Kidney capillary endothelial cell (primary cell): ENCODE results near the gene RFXANK.
A peak's percentile ranks its signal among the peaks of the same experiment; 100 is the strongest.
"Not testable (repeated sequence)": the region's sequence is repeated elsewhere in the genome, so short reads cannot be mapped to it uniquely, and the experiment has no call there.

ENCODE experiments used
- DNase-seq: peaks from one replicate; pipeline ENCODE4 v3.0.0-alpha.2; 2018; ENCODE audit warnings: low spot score

RFXANK gene, protein sequence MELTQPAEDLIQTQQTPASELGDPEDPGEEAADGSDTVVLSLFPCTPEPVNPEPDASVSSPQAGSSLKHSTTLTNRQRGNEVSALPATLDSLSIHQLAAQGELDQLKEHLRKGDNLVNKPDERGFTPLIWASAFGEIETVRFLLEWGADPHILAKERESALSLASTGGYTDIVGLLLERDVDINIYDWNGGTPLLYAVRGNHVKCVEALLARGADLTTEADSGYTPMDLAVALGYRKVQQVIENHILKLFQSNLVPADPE

DNA sequence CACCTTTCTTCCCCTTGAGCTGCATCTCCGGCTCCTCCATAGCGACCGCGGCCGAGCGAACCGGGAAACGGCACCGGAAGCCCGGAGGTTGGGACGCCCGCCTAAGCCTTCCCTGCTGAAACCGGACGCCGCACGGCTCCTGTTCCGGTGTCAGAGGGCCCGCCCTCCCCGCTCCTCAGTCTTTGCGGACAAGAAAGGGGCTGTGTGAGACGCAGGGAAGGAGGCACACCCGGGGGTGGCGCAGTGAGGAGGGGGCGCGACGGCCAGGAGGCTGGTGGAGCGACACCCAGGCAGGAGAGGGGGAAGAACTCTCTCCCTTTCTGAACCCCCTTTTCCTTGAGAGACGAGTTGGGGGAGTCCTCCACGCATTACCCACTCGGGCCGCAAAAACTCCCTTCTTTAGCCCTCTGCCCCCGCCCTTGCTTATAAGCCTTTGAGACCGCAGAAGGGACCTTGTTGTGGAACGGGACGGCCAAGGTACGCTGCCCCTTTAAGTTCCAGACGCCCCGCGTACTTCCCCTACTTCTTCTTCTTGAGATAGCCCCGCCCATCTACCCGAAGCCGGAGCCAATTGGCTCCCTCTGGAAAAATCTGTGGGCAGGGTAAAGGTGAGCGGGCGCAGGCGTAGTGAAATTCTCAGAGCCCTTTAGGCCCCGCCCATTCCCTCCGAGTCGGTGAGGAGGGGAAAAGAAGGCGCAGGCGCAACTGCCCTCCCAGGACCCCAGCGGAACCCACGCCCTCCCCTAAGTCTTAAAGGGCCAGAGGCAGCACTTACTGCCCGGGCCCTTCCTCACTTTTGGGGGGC is at the start of gene RFXANK, which contains the start of gene BORCS8:
RFXANK (plus strand) TSS at position 181 of the 805 bp plus-strand sequence. CDS start 1,689 bp downstream, outside the sequence.
BORCS8 (minus strand) TSS at position 75 of the 805 bp plus-strand sequence; CDS start at position 40, 35 bp downstream.
- peak; percentile 100 for DNase-seq

DNA sequence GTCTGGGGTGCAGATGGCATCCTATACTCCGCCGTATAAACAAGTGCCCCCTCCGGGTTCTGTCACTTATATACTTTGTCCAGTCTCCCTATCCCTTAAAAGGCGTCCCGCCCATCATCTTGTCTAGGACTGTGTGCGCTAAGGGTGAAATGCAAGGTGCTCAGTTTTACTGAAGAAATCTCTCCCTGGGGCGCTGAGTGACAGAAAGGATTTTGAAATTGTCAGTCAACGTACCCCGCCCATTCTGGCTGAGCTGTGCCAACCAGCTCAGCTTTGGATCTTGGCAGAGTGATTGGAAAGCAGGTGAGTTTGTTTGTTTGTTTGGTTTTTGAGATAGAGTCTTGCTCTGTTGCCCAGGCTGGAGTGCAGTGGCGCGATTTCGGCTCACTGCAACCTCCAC is 49.7 kb upstream of the RFXANK start:
- DNase-seq = no peak

DNA sequence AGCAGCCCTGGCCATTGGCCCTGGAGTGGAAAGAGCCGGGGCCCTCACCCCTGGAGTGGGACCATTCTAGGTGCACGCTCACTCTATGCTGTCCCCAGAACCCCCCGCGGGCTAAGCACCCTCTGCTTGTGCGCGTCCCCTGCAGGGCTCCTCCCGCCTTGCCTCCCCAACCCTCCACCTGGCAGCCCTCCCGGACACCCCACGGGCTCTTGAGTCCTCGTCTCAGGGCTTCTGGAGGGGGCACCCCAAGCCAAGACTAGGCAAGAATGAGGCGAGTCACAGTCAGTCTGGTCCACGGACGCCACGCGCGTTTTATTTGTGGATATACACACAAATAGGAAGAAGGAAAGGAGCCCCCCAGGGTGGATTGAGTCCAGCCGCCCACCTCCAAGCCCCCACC is 46.8 kb upstream of the RFXANK start:
- no peak for DNase-seq

DNA sequence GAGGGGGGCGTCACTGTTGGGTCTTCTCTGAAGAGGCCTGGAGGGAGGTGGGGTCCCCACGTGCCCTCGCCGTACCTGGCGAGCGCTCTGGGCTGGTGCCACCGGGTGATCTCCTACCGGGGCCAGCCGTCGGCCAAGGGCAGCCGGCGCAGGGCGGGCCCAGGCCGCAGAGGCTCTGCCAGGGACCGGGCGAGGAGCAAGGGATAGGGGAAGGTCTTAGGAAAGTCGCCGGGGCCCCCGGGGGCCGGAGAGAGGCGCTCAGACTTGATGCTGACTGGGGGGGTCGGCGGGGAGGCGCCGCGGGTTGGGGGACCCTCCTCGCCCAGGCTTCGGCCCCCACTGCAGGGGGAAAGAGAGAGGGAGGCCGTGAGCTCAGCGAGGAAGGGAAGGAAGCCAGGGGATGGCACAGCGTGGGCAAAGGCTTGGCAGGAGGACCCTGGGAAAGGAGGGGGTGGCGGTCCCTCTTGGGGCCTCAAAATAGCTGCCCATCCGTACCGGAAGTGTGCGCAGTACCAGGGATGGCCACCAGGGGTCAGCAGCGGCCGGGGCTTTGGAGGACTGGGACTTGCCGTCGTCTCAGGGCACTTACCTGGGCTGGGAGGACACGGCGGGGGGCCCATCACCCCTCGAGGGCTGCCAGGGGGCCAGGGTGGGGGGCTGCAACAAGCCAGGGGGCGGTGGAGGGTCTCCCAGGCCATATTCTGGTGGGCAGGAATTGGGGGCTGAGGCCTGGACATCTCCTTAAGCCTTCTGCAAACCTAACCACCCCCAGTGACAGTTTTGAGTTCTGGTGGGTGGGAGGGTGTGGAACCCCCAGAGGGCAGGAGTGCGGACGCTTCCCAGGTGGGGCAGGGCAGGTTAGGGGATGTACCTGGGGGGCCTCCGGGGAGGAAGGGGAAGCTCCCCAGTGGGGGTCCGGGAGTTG is 46.1 kb upstream of the RFXANK start:
- peak; percentile 38 for DNase-seq

DNA sequence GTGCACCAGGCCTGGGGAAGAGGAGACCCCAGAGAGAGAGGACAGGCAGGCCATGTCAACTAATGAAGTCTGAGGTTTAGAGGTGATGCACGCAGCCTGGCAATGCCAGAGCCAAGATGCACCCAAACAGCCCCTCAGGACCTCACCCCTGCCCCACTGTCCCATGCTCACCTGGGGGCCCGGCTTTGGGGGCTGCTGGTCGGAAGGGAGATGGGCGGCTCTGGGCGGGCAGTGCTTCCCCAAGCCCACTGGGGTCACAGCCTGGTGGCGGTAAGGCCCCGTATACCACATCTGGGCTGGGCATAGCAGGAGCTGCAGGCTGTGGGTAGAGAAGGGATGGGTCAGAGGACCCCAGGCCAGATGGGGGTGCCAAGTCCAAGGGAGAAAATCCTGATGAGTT is 45.2 kb upstream of the RFXANK start:
- no peak for DNase-seq

DNA sequence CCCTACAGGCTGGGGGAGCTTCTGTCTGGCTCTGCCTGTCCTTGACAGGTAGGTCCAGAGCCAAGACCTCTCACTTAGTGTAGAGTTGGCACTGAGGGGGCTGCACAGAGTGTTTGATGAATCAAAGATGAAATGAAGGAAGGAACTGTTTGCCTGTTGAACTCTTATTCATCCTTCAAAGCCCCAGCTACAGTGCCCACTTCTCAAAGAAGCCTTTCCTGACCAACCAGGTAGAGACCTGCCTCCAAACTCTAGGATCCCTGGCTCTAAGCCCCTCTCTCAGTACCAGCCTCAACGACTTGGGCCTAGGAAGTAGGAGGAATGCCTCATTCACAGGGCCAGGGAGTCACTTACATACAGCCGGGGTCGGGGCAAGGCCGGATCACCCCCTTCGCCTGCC is 44.7 kb upstream of the RFXANK start:
- no peak for DNase-seq

DNA sequence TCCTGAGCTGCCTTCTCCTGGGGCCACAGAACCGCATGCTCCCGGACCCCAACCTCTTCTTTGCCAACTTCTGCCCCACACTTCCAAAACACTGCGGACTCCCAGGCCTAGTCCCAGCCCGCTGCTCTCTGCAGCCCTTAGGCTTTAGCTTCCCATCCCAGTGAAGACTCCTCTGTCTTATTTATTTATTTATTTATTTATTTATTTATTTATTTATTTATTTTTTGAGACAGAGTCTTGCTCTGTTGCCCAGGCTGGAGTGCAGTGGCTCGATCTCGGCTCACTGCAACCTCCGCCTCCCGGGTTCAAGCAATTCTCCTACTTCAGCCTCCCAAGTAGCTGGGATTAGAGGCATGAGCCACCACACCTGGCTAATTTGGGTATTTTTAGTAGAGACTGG is 43.6 kb upstream of the RFXANK start:
- not testable (repeated sequence) for DNase-seq

DNA sequence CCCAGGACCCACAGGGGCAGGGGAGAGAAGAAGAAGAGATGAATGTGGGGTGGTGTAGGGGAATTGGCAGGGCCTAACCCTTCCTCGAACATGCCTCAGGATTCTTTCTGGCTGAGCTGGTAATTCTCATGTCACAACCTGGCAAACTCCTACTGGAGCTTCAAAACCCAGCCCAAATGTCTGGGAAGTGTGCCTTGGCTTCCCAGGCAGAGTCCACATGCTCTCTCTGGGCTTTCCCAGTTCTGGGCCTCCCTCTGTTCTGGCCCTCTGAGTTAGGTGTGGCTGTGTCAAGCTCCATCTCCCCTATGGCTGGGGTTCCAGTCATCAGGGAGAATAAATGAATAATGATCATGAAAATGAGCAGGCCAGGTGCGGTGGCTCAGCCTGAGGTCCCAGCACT is 42.6 kb upstream of the RFXANK start:
- no peak for DNase-seq

DNA sequence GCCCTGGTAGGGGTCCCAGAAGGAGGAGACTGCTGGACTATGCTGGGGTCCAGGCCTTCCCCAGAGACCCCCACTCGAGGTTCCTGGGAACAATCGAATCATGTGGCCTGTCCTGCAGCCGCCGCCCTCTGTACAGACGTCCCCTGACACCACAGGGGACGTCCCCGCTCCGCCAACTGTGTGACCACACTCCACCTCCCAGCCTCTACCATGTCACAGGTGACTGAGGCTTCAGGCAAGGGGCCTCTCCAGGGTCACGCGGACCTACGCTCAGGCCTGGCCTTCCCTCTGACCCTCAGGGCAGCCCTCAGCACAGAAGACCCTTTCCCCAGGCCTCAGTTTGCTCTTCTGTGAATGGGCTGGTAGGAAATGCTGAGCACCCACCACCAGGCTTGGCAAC is 40.6 kb upstream of the RFXANK start:
- DNase-seq = no peak

DNA sequence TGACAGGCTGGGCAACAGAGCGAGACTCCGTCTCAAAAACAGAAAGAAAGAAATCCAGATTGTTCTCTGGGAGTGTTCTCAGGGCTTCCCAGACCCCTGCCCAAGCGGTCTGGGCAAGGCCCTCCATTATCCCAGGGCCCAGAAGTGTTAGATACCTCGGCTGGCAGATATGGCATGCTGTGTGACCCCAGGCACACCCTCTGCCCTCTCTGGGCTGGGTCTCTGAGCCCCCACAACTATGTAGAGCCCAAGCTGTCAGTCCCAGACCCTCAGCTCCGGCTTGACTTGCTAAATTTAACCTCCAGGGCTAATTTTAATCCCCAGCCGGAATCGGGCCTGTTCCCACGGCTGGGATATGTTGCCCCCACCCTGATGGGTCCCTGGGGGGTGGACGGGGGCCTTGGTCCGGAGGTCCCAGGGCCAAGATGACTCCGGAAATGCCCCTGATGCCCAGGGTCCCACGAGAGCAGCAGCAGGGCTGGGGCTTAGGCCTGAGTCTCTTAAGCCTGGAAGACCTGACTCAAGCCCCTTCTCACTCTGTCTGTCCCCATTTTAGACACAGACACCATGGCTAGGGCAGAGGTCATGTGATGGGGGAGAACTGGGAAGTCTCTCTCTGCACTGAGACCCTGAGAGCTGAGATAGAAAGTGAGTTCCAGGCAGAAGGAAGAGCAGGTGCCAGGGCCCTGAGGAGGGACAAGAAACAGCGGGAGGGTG is 39.2 kb upstream of the RFXANK start:
- no peak for DNase-seq

DNA sequence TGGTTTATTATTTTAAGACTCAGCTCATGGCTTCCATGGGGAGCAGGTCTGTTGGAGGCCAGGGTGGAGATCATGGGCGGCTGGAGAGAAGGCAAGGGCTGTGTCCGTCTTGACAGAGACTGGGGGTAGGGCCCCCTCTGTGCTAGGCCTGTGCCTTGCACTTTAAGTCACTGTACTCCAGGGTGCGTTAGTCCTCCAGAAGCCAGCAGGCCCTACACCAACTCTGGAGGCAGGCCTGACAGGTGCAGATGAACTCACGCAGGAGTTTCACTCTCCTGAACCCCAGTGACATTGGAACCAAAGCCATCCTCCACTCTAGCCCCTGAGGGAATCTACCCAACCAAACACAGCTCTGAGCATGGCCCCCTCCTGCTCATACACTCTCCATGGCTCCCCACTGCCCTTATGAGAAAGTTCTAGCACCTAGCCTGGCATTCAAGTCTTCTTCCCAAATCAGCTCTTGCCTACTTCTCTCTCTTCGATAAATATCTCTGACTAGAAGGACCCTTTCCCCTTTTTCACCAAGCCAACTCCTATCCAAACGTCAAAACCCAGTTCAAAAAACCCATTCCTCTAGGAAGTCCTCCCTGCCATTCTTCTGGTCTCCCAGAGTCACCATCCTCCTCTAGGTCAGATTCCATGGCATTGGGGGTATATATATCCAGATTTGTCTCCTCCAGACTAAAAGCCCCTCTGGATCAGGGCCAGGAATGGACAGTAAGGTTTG is 37.1 kb upstream of the RFXANK start:
- DNase-seq = no peak

DNA sequence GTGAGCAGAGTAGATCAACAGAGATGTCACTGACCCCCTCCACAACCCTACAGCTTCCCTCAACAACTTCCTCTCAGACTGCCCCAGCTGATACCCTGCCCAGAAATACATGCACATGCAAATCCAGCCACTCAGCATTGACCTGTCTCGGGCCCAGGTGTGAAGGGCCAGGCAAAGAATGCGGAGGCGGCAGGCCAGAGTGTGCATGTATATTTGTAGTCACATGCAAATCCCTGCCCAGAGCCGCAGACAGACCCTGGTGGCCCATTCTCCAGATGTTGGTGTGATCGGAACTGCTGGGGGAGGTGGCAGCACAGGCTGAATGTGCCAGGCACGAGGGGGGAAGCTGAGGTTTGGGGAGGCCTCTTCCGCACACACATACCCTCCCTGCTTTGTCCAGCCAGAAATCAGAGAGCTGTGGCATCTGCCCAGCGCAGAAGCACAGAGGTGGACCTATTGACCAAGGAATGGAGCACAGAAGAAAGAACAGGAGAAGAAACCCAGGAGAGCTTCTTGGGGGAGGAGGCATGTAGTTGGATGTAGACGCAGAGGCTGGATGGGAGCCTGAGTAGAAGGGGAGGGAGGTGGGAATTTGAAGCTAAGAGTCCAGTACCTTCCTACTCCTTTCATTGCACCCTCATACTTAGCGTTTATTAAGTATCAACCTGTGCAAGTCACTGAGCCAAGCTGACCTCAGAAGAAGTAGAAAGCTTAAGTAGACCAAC is 36.4 kb upstream of the RFXANK start:
- no peak for DNase-seq

DNA sequence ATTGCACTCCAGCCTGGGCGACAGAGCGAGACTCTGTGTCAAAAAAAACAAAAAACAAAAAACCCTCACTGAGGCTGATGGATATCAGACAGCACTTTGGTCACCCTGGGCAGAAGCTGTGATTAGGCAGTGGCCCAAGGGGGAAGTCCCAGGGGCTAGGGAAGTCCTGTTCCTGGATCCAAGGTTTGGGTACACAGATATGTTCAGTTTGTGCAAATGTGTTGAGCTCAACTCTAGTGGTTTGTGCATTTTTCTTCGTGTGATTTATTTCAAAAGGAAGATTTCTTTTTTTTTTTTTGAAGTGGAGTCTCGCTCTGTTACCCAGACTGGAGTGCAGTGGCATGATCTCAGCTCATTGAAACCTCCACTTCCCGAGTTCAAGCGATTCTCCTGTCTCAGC is 34.2 kb upstream of the RFXANK start:
- no peak for DNase-seq

DNA sequence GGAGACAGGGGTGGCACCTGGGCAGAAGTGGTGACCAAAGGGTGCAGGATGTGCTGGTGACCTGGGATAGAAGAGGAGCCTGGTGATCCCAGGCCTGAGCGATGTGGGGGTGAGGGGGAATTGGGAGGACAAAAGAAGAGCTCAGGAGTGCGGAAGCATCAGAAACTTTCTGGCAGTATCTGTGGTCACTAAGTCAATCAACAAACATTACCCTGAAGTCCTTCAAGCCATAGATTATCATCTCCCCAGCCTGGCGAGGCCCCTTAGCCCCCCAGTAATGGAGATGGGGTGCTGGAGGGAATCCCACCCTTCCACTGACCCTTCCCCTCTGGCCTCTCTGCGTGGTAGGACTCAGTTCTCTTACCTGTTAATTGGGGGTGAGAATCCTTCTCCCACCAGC is 32.5 kb upstream of the RFXANK start:
- no peak for DNase-seq

DNA sequence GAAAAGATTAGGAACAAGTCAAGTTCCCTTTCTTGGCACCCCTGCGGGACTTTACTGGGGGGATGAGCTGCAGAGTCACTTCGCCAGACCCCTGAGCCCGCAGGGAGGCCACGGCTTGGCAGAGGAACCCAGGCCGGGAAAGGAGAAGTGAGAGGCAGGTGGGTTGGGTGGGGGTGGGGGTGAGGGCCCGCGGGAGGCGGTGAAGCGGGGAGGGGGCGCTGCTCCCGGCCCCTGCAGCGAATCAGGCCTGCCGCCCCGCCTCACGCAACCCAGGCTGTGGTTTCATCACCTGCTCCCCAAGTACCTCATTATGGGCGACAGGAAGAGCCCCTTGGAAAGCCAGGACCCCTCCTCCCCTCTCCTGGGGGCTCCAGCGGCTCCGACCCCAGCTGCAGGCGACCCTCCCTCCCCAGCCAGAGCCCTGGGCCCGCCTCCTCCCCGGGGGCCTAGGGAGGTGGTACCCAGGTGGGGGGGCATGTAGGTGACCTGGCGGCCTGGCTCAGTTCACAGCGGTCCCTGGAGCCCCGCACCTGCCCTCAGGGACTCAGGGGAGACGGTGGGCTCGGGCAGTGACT is 31.5 kb upstream of the RFXANK start:
- DNase-seq = no peak

DNA sequence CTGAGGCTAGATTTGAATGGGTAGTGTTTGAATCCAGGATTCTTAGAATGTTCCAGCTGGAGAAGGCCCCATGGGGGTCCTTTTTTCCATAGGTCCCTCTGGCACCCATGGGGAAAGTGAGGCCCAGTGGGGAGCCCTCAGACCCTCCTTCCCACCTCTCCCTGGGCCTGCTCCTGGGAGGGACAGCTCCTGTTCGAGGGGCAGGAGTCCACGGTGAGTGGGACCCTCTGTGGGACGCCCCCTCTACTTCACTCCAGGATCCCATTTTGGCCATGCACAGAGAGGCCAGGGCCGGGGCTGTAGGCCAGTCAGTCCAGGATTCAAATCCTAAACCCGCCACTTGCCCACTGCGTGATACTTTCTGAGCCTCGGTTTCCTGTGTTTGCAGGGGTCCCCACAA is 29.6 kb upstream of the RFXANK start:
- DNase-seq = no peak

DNA sequence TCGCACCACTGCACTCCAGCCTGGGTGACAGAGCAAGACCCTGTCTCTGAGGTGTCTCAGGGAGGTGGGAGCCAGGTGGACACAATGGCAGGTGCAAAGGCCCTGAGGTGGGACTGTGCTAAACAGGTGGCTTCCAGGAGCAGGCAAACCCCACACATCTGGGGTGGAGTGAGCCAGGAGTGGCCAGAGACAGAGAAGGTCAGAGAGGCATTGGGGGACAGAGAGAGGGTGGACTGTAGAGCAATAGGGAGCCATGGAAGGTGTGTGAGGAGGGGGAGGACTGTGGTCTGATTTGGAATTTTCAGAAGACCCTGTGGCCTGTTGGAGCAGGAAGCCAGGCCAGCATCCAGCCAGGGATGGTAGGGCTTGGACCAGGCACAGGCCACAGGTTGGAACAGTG is 26.7 kb upstream of the RFXANK start:
- DNase-seq = no peak

DNA sequence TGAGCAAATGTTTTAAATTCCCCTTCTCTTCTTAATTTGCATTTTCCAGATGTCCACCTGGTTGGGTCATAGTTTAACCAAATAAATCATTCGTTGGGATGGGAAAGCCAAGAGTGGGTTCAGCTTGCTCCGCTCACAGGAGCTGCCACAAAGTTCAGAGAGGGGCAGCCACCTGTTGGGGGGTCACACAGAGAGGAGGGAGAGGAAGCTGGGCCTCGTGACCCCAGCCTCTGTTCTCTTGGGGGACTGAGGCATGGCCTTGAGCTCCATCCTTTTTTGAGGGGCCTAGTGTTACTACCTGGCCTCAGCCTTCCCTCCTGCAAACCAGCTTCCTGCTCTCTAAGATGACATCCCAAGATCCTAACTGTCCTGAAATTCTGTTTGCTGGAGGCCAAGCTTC is 24.4 kb upstream of the RFXANK start:
- no peak for DNase-seq

DNA sequence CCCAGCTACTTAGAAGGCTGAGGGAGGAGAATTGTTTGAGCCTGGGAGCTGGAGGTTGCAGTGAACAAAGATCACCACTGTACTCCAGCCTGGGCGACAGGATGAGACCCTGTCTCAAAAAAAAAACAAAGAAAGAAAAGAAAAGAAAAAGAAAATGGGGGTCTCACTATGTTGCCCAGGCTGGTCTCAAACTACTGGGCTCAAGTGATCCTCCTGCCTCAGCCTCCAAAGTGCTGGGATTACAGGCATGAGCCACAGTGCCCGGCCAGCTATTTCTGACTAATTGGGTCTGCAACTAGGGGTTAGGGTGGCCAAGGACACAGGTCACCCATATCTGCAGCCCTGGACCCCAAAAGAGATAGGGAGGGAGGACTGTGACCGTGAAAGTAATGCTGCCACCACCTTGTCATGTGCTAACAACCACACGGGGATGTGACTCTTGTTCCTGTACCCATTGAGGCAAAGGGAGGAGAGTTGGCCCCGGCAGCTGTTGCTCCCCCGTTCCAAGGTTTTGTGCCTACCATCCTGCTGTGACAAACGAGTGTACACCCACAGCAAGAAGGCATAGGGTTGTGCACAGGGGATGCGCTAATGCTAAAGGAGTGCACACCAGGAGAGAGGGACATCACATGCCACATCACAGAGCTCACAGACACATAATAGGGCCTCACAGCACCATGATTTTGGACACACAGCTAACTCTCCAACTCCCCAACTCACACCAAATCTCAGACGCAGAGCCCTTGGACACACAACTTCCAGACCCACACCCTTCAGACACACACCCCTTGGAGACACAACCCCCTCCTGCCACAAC is 22.6 kb upstream of the RFXANK start:
- DNase-seq = no peak
